Measurements from ENCODE around the gene CAP2.
"Not testable (repeated sequence)": the region's sequence is repeated elsewhere in the genome, so short reads cannot be mapped to it uniquely, and the experiment has no call there.

CAP2 gene

GRCh38 chr6:17418281-17419188 is 25.1 kb downstream of the CAP2 start:
- peak overlapping the region; percentile 73 for H3K27ac ChIP-seq (ENCODE audit: low read length)
- H3K36me3 ChIP-seq (ENCODE audit: control insufficient read depth in 2 of 2, insufficient read depth in 2 of 2, low read length in 2 of 2) = peaks cover 0 to 5% of the 10 kb centered on the region in 2 donors

GRCh38 chr6:17419189-17419575 is 25.8 kb downstream of the CAP2 start:
- H3K4me3 ChIP-seq (ENCODE audit: low read length in 2 of 2) = no peak overlapping the region
- H3K27ac ChIP-seq (ENCODE audit: low read length) = peak overlapping the region; percentile 73

More at GRCh38 chr6:17418281-17419188, 25.1 kb downstream of the CAP2 start:
- peak overlapping the region; percentile 13 to 66 for H3K9ac ChIP-seq (ENCODE audit: low read length in 2 of 2)
- H3K9me3 ChIP-seq (ENCODE audit: control insufficient read depth in 2 of 2, low read length in 2 of 2) = no peaks in the 10 kb centered on the region
- H3K27me3 ChIP-seq (ENCODE audit: control insufficient read depth in 1 of 2, insufficient read depth in 2 of 2, low read length in 2 of 2) = no peaks in the 10 kb centered on the region
- H3K4me1 ChIP-seq (ENCODE audit: control insufficient read depth, insufficient read depth, low read length) = peaks cover 25% of the 10 kb centered on the region
- H3K4me3 ChIP-seq (ENCODE audit: low read length in 2 of 2) = peak overlapping the region; percentile 14 to 52

GRCh38 chr6:17420368-17420767 is 27.0 kb downstream of the CAP2 start:
- H3K4me1 ChIP-seq (ENCODE audit: control insufficient read depth, insufficient read depth, low read length) = peaks cover 24% of the 10 kb centered on the region
- H3K27ac ChIP-seq (ENCODE audit: low read length) = no peak overlapping the region
- peaks cover 7% of the 10 kb centered on the region in 2 donors for H3K36me3 ChIP-seq (ENCODE audit: control insufficient read depth in 2 of 2, insufficient read depth in 2 of 2, low read length in 2 of 2)
- no peak overlapping the region for H3K9ac ChIP-seq (ENCODE audit: low read length in 2 of 2)
- H3K4me3 ChIP-seq (ENCODE audit: low read length in 2 of 2) = no peak overlapping the region
- no peaks in the 10 kb centered on the region for H3K27me3 ChIP-seq (ENCODE audit: control insufficient read depth in 1 of 2, insufficient read depth in 2 of 2, low read length in 2 of 2)
- H3K9me3 ChIP-seq (ENCODE audit: control insufficient read depth in 2 of 2, low read length in 2 of 2) = no peaks in the 10 kb centered on the region

More at GRCh38 chr6:17419189-17419575, 25.8 kb downstream of the CAP2 start:
- no peaks in the 10 kb centered on the region for H3K9me3 ChIP-seq (ENCODE audit: control insufficient read depth in 2 of 2, low read length in 2 of 2)
- H3K36me3 ChIP-seq (ENCODE audit: control insufficient read depth in 2 of 2, insufficient read depth in 2 of 2, low read length in 2 of 2) = peaks cover 0 to 5% of the 10 kb centered on the region in 2 donors
- peaks cover 25% of the 10 kb centered on the region for H3K4me1 ChIP-seq (ENCODE audit: control insufficient read depth, insufficient read depth, low read length)
- no peaks in the 10 kb centered on the region for H3K27me3 ChIP-seq (ENCODE audit: control insufficient read depth in 1 of 2, insufficient read depth in 2 of 2, low read length in 2 of 2)
- H3K9ac ChIP-seq (ENCODE audit: low read length in 2 of 2) = no peak overlapping the region

- Histone ChIP-seq H3K4me1 (ENCODE audit: control insufficient read depth, insufficient read depth, low read length) (peaks cover 21% of the 10 kb centered on the region), H3K9ac (ENCODE audit: low read length in 2 of 2) (no peak overlapping the region), H3K27ac (ENCODE audit: low read length) (no peak overlapping the region), H3K27me3 (ENCODE audit: control insufficient read depth in 1 of 2, insufficient read depth in 2 of 2, low read length in 2 of 2) (no peaks in the 10 kb centered on the region), H3K9me3 (ENCODE audit: control insufficient read depth in 2 of 2, low read length in 2 of 2) (no peaks in the 10 kb centered on the region), H3K36me3 (ENCODE audit: control insufficient read depth in 2 of 2, insufficient read depth in 2 of 2, low read length in 2 of 2) (peaks cover 7% of the 10 kb centered on the region in 2 donors), H3K4me3 (ENCODE audit: low read length in 2 of 2) (no peak overlapping the region)
Measured at GRCh38 chr6:17421406-17421805, 28.0 kb downstream of the CAP2 start.

DNA sequence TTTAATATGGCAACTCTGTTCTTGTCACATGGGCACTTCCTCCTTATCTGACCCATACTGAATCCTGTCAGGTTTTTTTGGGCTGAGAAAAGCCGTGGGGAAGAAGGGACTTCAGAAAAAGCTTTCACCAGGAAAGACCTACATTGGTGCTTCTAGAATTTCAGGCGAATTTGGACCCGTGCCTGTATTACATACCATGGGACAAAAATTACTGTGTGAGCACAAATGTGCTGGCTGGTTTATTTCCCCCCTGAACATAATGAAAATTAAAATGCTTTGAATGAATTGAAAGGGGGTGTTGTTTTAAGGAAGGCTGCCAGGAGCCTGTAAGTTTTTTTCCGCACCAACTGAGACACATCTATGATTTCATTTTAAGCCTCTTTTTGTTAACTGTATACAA is 29.6 kb downstream of the CAP2 start:
- Histone ChIP-seq H3K9ac (ENCODE audit: low read length in 2 of 2) (no peak overlapping the region), H3K27me3 (ENCODE audit: control insufficient read depth in 1 of 2, insufficient read depth in 2 of 2, low read length in 2 of 2) (no peaks in the 10 kb centered on the region), H3K27ac (ENCODE audit: low read length) (no peak overlapping the region), H3K4me3 (ENCODE audit: low read length in 2 of 2) (no peak overlapping the region), H3K4me1 (ENCODE audit: control insufficient read depth, insufficient read depth, low read length) (peaks cover 9% of the 10 kb centered on the region), H3K36me3 (ENCODE audit: control insufficient read depth in 2 of 2, insufficient read depth in 2 of 2, low read length in 2 of 2) (peaks cover 13 to 15% of the 10 kb centered on the region in 2 donors), H3K9me3 (ENCODE audit: control insufficient read depth in 2 of 2, low read length in 2 of 2) (no peaks in the 10 kb centered on the region)

GRCh38 chr6:17427062-17427461 is 33.7 kb downstream of the CAP2 start:
- no peak overlapping the region for H3K4me3 ChIP-seq (ENCODE audit: low read length in 2 of 2)
- H3K27me3 ChIP-seq (ENCODE audit: control insufficient read depth in 1 of 2, insufficient read depth in 2 of 2, low read length in 2 of 2) = no peaks in the 10 kb centered on the region
- peaks cover 6% of the 10 kb centered on the region for H3K4me1 ChIP-seq (ENCODE audit: control insufficient read depth, insufficient read depth, low read length)
- H3K27ac ChIP-seq (ENCODE audit: low read length) = no peak overlapping the region
- peaks cover 9 to 15% of the 10 kb centered on the region in 2 donors for H3K36me3 ChIP-seq (ENCODE audit: control insufficient read depth in 2 of 2, insufficient read depth in 2 of 2, low read length in 2 of 2)
- no peak overlapping the region for H3K9ac ChIP-seq (ENCODE audit: low read length in 2 of 2)
- no peaks in the 10 kb centered on the region for H3K9me3 ChIP-seq (ENCODE audit: control insufficient read depth in 2 of 2, low read length in 2 of 2)

DNA sequence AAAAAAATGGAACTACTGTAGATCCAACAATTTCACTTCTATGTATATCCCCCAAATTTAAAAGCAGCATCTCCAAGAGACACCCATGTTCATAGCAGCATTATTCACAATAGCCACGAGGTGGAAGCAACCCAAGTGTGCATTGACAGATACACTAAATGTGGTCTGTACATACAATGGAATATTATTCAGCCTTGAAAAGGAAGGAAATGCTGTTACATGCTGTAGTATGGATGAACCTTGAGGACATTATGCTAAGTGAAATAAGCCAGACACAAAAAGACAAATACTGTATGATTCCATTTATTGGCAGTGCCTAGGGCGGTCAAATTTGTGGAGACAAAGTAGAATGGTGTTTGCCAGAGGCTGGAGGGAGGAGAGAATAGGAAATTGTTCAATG is 34.2 kb downstream of the CAP2 start:
- Histone ChIP-seq H3K4me3 (ENCODE audit: low read length in 2 of 2) (no peak overlapping the region), H3K27ac (ENCODE audit: low read length) (no peak overlapping the region), H3K27me3 (ENCODE audit: control insufficient read depth in 1 of 2, insufficient read depth in 2 of 2, low read length in 2 of 2) (no peaks in the 10 kb centered on the region), H3K4me1 (ENCODE audit: control insufficient read depth, insufficient read depth, low read length) (peaks cover 7% of the 10 kb centered on the region), H3K9me3 (ENCODE audit: control insufficient read depth in 2 of 2, low read length in 2 of 2) (no peaks in the 10 kb centered on the region), H3K9ac (ENCODE audit: low read length in 2 of 2) (no peak overlapping the region), H3K36me3 (ENCODE audit: control insufficient read depth in 2 of 2, insufficient read depth in 2 of 2, low read length in 2 of 2) (peaks cover 9 to 15% of the 10 kb centered on the region in 2 donors)

GRCh38 chr6:17428595-17429120 is 35.3 kb downstream of the CAP2 start:
- not testable (repeated sequence) for H3K27ac ChIP-seq (ENCODE audit: low read length); H3K4me3 ChIP-seq (ENCODE audit: low read length in 2 of 2); H3K27me3 ChIP-seq (ENCODE audit: control insufficient read depth in 1 of 2, insufficient read depth in 2 of 2, low read length in 2 of 2); H3K4me1 ChIP-seq (ENCODE audit: control insufficient read depth, insufficient read depth, low read length); H3K9me3 ChIP-seq (ENCODE audit: control insufficient read depth in 2 of 2, low read length in 2 of 2)
- Histone ChIP-seq H3K9ac (ENCODE audit: low read length in 2 of 2) (peak overlapping the region in 1 of 2 donors; percentile 29), H3K36me3 (ENCODE audit: control insufficient read depth in 2 of 2, insufficient read depth in 2 of 2, low read length in 2 of 2) (peaks cover 12 to 20% of the 10 kb centered on the region in 2 donors)

DNA sequence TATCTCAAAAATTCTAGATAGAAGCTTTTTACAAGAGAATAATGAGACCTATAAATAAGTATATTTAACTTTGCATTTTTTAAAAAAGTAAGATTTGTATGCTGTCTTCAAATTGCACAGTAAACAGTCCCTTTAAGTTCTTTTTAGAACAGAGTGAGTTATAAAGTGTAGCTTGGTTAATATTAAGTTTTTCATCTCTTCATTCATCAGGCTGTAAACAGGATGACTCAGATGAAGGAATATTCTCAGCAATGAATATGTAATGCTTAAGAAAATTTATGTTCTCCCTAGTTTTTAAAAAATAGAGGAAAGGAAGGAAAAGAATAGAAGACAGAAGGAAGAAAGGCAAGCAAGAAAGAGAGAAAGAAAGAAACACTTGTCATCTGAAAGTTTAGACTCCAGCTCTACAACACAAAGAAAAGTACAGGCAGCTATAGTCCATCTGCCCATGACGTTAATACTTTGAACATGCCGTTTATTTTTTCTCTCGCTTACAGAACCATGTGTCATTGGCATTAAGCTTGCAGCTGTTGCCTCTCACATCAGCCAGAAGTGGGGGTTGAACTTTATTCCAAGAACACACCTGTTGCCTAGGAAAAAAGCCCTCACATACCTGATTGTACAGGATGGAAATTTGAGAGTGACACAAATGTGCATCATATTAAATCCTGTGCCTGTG is 36.1 kb downstream of the CAP2 start:
- no peaks in the 10 kb centered on the region for H3K9me3 ChIP-seq (ENCODE audit: control insufficient read depth in 2 of 2, low read length in 2 of 2)
- H3K4me1 ChIP-seq (ENCODE audit: control insufficient read depth, insufficient read depth, low read length) = peaks cover 7% of the 10 kb centered on the region
- H3K27me3 ChIP-seq (ENCODE audit: control insufficient read depth in 1 of 2, insufficient read depth in 2 of 2, low read length in 2 of 2) = no peaks in the 10 kb centered on the region
- H3K9ac ChIP-seq (ENCODE audit: low read length in 2 of 2) = peak overlapping the region in 1 of 2 donors; percentile 23
- H3K36me3 ChIP-seq (ENCODE audit: control insufficient read depth in 2 of 2, insufficient read depth in 2 of 2, low read length in 2 of 2) = peaks cover 11 to 18% of the 10 kb centered on the region in 2 donors
- H3K4me3 ChIP-seq (ENCODE audit: low read length in 2 of 2) = no peak overlapping the region
- peak overlapping the region; percentile 11 for H3K27ac ChIP-seq (ENCODE audit: low read length)

GRCh38 chr6:17431581-17431980 is 38.2 kb downstream of the CAP2 start:
- no peak overlapping the region for H3K9ac ChIP-seq (ENCODE audit: low read length in 2 of 2)
- H3K4me1 ChIP-seq (ENCODE audit: control insufficient read depth, insufficient read depth, low read length) = peaks cover 7% of the 10 kb centered on the region
- no peaks in the 10 kb centered on the region for H3K9me3 ChIP-seq (ENCODE audit: control insufficient read depth in 2 of 2, low read length in 2 of 2)
- H3K27me3 ChIP-seq (ENCODE audit: control insufficient read depth in 1 of 2, insufficient read depth in 2 of 2, low read length in 2 of 2) = no peaks in the 10 kb centered on the region
- H3K36me3 ChIP-seq (ENCODE audit: control insufficient read depth in 2 of 2, insufficient read depth in 2 of 2, low read length in 2 of 2) = peaks cover 11 to 15% of the 10 kb centered on the region in 2 donors
- H3K4me3 ChIP-seq (ENCODE audit: low read length in 2 of 2) = no peak overlapping the region
- peak overlapping the region; percentile 26 for H3K27ac ChIP-seq (ENCODE audit: low read length)
